ENCODE data around the gene AR. TPM values are rescaled to one million over a fixed set of nuclear protein-coding genes. Genes with fewer than 3 reads are reported as not detected.

Gene AR
- 0.23 TPM in 1 of 2 replicates, not detected in the other for total RNA-seq

DNA sequence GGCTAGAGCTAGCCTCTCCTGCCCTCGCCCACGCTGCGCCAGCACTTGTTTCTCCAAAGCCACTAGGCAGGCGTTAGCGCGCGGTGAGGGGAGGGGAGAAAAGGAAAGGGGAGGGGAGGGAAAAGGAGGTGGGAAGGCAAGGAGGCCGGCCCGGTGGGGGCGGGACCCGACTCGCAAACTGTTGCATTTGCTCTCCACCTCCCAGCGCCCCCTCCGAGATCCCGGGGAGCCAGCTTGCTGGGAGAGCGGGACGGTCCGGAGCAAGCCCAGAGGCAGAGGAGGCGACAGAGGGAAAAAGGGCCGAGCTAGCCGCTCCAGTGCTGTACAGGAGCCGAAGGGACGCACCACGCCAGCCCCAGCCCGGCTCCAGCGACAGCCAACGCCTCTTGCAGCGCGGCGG, at the start of gene AR:
Gene AR (plus strand): TSS at position 204 of the 400 bp plus-strand sequence. CDS start 1,126 bp downstream, outside the sequence.

All from hair follicular keratinocyte (primary cell).